Measurements from ENCODE around the gene UBE4A.

GRCh38 chr11:118359295-118359958 is at the start of gene UBE4A:
- TF ChIP-seq CTCF (conservative IDR thresholded peaks at IDR 0.05 in 1 of 2, IDR thresholded peaks at IDR 0.05 in 1 of 2; ENCODE audit: low read depth in 1 of 2, low read length in 2 of 2) (no peak), EZH2 (IDR thresholded peaks at IDR 0.05; ENCODE audit: low read length, missing control alignments) (no peak)

Data from fibroblast of lung (primary cell).